EH (cell line): ENCODE results near the gene FIBCD1.

ENCODE experiments used
- DNase-seq: peaks from one replicate; pipeline ENCODE4 v3.0.0-alpha.2; 2015; ENCODE audit warnings: low read depth

Gene FIBCD1

GRCh38 chr9:130879863-130880411 is 59.1 kb downstream of the FIBCD1 start:
- no peak for DNase-seq

DNA sequence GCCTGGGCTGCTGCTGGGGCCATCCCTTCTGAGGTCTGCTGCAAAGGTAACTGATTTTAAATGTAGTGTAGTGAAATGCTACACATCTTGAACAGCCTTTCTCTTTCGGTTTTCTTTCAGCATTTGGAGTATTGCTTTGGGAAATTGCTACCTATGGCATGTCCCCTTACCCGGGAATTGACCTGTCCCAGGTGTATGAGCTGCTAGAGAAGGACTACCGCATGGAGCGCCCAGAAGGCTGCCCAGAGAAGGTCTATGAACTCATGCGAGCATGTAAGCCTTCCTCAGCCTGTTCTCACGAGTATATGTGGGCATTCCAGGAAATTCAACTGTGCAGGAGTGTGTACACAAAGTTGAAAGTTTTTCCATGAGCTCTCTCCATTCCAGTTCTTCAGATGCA is 60.8 kb downstream of the FIBCD1 start:
- DNase-seq: no peak

DNA sequence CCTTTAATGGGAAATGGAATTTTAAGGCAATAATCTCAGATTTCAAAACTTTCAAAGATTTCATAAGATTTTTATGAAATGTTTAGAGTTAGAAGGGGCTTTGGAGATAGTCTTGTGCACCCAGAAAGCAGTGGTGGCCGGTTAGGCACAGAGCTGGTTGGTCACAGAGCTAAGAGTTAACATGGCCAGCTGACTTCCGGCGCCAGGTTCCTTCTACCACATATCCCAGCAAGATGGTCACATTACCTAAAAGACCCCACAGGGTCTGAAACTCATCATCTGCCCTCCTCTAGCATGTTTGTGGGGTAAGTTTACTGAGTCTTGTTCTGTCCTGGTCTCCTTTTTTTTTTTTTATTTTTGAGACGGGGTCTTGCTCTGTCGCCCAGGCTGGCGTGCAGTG is 61.7 kb downstream of the FIBCD1 start:
- DNase-seq: no peak

DNA sequence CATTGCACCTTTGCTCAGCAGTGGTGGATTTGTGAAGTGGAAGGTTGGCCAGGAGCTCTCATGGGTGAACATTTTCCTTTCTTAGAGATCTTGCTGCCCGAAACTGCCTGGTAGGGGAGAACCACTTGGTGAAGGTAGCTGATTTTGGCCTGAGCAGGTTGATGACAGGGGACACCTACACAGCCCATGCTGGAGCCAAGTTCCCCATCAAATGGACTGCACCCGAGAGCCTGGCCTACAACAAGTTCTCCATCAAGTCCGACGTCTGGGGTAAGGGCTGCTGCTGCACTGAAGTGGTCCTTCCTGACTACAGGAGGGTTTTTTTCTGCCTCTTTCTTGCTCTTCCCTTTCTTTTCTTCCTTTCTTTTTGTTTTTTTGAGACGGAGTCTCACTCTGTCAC is 64.3 kb downstream of the FIBCD1 start:
- DNase-seq: no peak

- no peak for DNase-seq
Observed at GRCh38 chr9:130873966-130874365, 65.1 kb downstream of the FIBCD1 start.

DNA sequence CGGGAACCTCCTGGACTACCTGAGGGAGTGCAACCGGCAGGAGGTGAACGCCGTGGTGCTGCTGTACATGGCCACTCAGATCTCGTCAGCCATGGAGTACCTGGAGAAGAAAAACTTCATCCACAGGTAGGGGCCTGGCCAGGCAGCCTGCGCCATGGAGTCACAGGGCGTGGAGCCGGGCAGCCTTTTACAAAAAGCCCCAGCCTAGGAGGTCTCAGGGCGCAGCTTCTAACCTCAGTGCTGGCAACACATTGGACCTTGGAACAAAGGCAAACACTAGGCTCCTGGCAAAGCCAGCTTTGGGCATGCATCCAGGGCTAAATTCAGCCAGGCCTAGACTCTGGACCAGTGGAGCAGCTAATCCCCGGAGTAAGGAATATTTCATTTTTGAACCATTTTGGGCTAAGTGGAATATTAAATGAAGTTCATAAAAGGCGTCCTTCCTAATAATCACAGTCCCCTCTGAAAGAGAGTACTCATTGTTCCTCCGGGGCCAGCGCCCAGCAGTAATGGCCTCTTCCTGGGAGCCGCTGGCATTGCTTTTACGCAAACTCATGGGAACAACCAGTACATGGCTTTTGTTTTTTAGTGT is 66.0 kb downstream of the FIBCD1 start:
- DNase-seq: no peak

- DNase-seq: no peak
Observed at GRCh38 chr9:130872508-130872907, 66.5 kb downstream of the FIBCD1 start.

DNA sequence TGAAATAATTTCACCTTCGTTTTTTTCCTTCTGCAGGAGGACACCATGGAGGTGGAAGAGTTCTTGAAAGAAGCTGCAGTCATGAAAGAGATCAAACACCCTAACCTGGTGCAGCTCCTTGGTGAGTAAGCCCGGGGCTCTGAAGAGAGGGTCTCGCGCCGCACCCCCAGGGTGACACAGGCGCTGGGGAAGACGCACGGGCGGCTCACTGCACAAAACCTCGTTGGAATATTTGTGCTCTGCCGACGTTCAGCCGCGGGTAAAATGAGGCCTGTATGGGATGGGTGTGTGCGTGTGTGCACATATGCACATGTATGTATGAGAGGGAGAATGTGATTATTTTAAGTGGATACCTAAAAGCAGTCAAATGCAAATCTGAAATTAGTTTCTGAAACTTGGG is 67.0 kb downstream of the FIBCD1 start:
- no peak for DNase-seq

DNA sequence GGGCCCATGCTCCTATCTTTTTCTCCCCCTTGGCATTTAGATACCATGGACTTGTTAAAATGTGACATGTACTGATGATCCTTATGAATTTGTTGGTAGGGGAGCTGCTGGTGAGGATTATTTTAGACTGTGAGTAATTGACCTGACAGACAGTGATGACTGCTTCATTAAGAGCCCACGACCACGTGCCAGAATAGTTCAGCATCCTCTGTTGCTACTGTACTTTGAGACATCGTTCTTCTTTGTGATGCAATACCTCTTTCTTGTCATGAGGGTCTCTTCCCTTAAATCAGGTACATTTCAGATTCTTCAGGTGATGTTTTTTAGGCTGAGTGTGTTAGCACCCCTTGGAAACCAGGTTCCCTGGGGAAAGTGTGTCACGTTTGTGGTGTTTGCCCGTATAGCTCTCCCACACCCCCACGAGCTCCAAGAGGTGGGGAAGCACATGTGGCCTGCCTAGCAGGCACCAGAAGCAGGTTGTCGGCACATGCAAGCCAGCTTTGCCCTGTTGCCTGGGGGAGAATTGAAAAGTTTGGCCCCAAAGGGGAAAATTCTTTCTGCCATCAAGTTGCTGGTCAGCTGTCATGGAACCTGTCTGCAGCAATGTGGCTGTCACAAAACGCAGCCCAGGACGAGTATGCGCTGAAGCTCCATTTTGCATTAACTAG is 67.5 kb downstream of the FIBCD1 start:
- no peak for DNase-seq

- DNase-seq: no peak
Observed at GRCh38 chr9:130870491-130871381, 68.3 kb downstream of the FIBCD1 start.

GRCh38 chr9:130869250-130869649 is 69.8 kb downstream of the FIBCD1 start:
- DNase-seq: peak; percentile 39

DNA sequence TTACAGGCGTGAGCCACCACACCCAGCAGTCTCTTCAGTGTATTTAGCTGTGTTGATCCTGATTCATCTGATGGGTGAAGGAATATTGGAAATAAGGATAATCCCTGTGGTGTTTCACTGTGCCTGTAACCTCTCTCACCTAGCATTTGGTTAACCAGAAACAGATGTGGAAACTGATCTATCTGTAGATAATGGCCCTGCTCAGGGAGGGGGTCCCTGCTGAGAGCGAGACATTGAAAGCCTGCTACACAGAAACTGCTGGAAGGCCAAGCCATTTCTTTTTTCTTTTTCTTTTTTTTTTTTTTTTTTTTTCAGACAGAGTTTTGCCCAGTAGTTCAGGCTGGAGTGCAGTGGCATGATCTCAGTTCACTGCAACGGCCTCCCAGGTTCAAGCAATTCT is 70.8 kb downstream of the FIBCD1 start:
- no peak for DNase-seq

DNA sequence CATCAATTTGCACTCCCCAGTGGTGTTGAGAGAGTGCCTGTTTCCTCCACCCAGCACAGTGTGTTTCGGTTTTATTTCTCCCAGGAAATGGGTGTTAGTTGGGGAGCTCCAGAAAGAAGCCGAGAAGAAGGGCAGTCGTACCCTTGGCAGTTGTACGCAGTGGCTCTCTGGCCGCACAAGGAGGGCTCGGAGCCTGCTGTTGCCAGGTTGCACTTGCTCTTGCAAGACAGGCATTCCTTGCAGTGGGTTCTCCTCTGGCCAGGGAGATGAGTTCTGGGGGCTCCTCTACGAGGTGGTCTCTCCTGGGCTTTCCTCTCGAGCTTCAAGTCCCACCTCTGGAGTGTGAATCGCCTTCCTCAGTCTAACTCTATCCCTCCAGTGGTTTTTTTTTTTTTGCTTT is 71.5 kb downstream of the FIBCD1 start:
- no peak for DNase-seq

DNA sequence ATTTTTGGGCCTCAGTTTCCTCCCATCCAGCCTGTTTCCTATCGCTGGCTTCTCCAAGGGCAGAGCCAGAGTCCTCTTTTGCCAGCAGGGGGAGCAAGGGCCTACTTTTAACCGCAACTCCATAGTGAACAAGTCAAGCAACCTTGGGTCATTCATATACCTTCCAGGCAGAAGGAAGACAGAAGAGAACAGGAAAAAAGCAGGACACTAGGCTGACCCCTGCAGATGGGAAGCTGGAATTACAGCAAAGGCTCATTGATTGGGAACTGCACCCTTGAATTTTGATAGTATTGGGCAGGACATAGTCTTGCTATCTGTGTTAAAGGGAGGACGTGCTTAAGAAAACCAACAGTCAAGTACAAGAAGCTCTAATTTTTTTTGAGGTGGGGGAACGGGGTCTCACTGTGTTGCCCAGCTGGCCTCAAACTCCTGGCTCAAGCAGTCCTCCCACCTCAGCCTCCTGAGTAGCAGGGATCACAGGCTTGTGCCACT is 72.5 kb downstream of the FIBCD1 start:
- peak; percentile 91 for DNase-seq

DNA sequence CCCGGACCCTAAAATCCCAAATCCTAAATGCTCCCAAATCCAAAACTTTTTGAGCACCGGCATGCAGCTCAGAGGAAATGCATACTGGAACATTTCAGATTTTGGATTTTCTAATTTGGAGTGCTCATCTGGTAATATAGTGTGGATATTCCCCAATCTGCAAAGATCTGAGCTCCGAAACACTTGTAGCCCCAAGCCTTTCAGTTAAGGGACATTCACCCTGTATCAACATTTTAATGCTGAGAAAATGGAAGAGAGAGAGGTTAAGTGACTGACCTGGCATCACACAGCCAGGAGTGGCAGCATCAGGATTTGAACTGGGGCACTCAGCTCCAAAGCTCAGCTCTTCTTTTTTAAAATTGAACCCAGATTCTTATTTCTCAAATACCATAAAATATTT is 73.1 kb downstream of the FIBCD1 start:
- no peak for DNase-seq

DNA sequence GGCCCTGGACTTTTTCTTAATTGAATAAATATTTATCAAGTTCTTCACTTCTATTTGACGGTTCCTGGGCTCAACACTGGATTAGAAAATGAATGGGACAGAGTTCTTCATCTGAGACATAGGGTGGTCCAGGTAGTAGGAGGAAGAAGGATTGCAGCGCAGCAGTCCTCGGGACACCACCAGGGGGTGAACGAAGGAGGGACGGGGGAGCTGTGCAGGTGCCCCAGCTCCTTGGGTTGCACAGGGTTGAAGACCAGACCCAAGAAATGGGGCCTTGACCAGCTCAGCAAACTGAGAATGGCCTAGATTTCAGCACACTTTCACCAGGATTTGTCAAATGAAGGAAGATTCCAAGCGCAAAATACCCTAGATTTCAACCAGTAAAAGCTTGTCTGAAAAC is 74.5 kb downstream of the FIBCD1 start:
- DNase-seq: no peak

DNA sequence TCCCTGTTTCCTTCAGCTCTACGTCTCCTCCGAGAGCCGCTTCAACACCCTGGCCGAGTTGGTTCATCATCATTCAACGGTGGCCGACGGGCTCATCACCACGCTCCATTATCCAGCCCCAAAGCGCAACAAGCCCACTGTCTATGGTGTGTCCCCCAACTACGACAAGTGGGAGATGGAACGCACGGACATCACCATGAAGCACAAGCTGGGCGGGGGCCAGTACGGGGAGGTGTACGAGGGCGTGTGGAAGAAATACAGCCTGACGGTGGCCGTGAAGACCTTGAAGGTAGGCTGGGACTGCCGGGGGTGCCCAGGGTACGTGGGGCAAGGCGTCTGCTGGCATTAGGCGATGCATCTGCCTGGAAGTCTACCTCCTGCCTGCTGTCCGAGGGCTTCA is 76.3 kb downstream of the FIBCD1 start:
- no peak for DNase-seq

DNA sequence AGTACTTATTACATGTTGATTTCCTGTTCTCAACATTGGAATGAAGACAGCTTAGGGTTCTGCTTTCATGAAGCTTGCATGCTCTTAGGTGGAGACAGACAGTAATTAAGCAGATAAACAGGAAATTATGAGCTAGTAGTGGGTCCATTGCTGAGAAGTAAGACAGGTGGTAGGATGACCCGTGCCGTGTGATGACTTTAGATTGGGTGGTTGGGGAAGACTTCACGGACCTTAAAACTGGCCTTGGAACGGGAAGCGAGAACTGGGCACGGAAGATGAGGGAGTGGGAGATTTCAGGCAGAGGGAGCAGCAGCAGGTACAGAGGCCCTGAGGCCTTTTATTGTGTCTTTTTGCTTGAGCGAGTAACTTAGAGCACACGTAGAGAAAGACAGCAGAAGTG is 76.8 kb downstream of the FIBCD1 start:
- DNase-seq: no peak

- no peak for DNase-seq
Observed at GRCh38 chr9:130861372-130862180, 77.5 kb downstream of the FIBCD1 start.

DNA sequence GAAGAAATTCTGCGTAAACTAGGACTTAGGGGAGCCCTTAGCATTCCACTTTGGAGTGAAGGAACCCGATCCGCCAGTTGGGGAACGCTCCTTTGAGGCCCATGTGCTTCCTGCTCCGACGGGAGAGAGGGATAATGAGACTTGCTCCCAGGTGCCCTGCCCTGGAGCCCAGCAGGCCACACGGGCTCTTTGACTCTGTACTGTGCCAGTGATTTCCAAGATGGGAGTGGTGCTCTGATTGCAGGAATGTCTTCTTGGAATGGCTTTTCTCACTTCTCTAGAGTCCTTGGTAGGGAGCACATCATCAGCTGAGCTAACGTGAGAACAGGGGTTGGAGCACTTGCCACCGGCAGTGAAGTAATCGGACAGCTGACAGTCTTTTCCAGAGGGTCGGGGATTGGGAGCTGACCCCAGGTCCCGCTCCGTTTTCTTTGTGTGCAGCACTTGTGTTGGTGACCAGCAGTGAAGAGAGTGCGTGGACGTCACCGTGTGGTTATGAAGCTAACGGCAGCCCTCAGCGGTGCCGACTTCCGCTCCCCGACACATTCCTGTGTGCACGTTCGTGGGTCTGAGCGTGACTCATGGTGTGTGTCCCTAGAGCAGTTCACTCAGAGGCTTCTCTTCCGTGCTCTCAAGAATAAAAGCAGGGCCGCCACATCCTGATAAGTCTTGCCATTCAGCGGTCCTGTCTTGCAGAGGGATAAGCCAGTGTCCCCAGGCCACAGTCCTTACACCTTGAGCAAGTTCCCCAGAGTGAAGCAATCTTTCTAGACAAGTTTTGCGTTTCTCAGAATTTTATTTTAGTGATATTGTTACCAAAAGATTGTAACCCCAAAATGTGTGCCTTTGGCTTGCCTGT is 78.4 kb downstream of the FIBCD1 start:
- DNase-seq: peak; percentile 98
